SK-N-SH (cell line): ENCODE measurements around the gene STK35.

Source experiments
- CTCF ChIP-seq: fragments of 200-600 bp; sonication (generic); IDR thresholded peaks from 2 replicates; pipeline ENCODE4 v1.6.1; 2017; ENCODE audit warnings: antibody characterized with exemption, mild to moderate bottlenecking, moderate library complexity
- EP300 ChIP-seq, 2 experiments: IDR thresholded peaks; 2 replicates each; pipeline versions ENCODE4 v1.4.0 to v1.6.1; 2012; ENCODE audit warnings: borderline replicate concordance in 1 of 2, low read depth in 1 of 2, low read length in 1 of 2
- EZH2phosphoT487 ChIP-seq: fragments of 200-600 bp; sonication (generic); IDR thresholded peaks from 2 replicates; pipeline ENCODE4 v1.6.1; 2017; ENCODE audit warnings: low read depth, mixed run types, mild to moderate bottlenecking, antibody characterized with exemption, moderate library complexity, borderline replicate concordance
- FOXM1 ChIP-seq: IDR thresholded peaks from 2 replicates; pipeline ENCODE4 v1.4.0; 2012; ENCODE audit warnings: low read depth, mild to moderate bottlenecking
- MAX ChIP-seq: IDR thresholded peaks from 2 replicates; pipeline ENCODE4 v1.4.0; 2012; ENCODE audit warnings: low read depth
- RAD21 ChIP-seq: IDR thresholded peaks from 2 replicates; pipeline ENCODE4 v1.6.1; 2012; ENCODE audit warnings: mild to moderate bottlenecking, low read length
- RFX5 ChIP-seq: IDR thresholded peaks from 2 replicates; pipeline ENCODE4 v1.6.1; 2012; ENCODE audit warnings: mild to moderate bottlenecking, improper control_type of control experiment, low read length
- SMC3 ChIP-seq: IDR thresholded peaks from 2 replicates; pipeline ENCODE4 v1.6.1; 2012; ENCODE audit warnings: low read depth, low read length, improper control_type of control experiment
- TEAD4 ChIP-seq: IDR thresholded peaks from 2 replicates; pipeline ENCODE4 v1.4.0; 2012; ENCODE audit warnings: mild to moderate bottlenecking, borderline replicate concordance; ENCODE audit not compliant: insufficient read depth
- YY1 ChIP-seq: IDR thresholded peaks from 2 replicates; pipeline ENCODE4 v1.4.0; 2012; ENCODE audit warnings: low read depth, mild to moderate bottlenecking

GRCh38 chr20:2114990-2115681 lies 13.5 kb downstream of the STK35 start:
- no peak for TF ChIP-seq EZH2phosphoT487
- no peak for TF ChIP-seq RAD21
- TF ChIP-seq CTCF, result no peak
- no peak for TF ChIP-seq EP300 (IDR thresholded peaks at IDR 0.05; ENCODE audit: borderline replicate concordance in 1 of 2, low read depth in 1 of 2, low read length in 1 of 2)
- TF ChIP-seq MAX, result no peak
- TF ChIP-seq RFX5, result no peak
- TF ChIP-seq FOXM1, result no peak
- TF ChIP-seq YY1, result no peak
- no peak for TF ChIP-seq SMC3
- no peak for TF ChIP-seq TEAD4
